ENCODE data around the gene GUK1. TPM values are rescaled to one million over a fixed set of nuclear protein-coding genes. Genes with fewer than 3 reads are reported as not detected.

The GUK1 gene
- polyA plus RNA-seq, 1 experiment, result 177 TPM

GRCh38 chr1:228152918-228153258 is 12.8 kb downstream of the GUK1 start:
- TF ChIP-seq CTCF (IDR thresholded peaks at IDR 0.05; ENCODE audit: low read depth, low read length), result no peak
- ChIA-PET CTCF (interaction anchor here (3.9 kb wide), 1 partner anchor 12 kb away, joined by 26 read pairs; the partner anchor contains the start of gene IBA57), POLR2A (no interaction called here)
- H3K27me3 ChIP-seq (ENCODE audit: control insufficient read depth, insufficient read depth, low read length), result no peaks in the 10 kb centered on the region
- DNase-seq (ENCODE audit: low read depth, low spot score), result no peak
- no peak overlapping the region for H3K4me3 ChIP-seq (ENCODE audit: low read depth, low read length)
- no peaks in the 10 kb centered on the region; the same call in 1 of the 2 replicates for H3K9me3 ChIP-seq (ENCODE audit: control insufficient read depth, insufficient read depth, low read length)
- no peak overlapping the region for H3K27ac ChIP-seq (ENCODE audit: low read depth, low read length)

- DNase-seq (ENCODE audit: low read depth, low spot score), result no peak
- no peak for TF ChIP-seq CTCF (IDR thresholded peaks at IDR 0.05; ENCODE audit: low read depth, low read length)
- H3K27me3 ChIP-seq (ENCODE audit: control insufficient read depth, insufficient read depth, low read length), result peaks cover 2% of the 10 kb centered on the region
- H3K27ac ChIP-seq (ENCODE audit: low read depth, low read length), result no peak overlapping the region
- H3K9me3 ChIP-seq (ENCODE audit: control insufficient read depth, insufficient read depth, low read length), result peaks cover 3% of the 10 kb centered on the region; the same call in 1 of the 2 replicates
- POLR2A ChIA-PET, result no interaction called here
- CTCF ChIA-PET, result interaction anchor here (3.9 kb wide), 1 partner anchor 11 kb away, joined by 26 read pairs; the partner anchor contains the start of gene IBA57
- no peak overlapping the region for H3K4me3 ChIP-seq (ENCODE audit: low read depth, low read length)
These were observed 14.1 kb downstream of the GUK1 start for GRCh38 chr1:228154021-228154669.

GRCh38 chr1:228154670-228155571 is 14.8 kb downstream of the GUK1 start:
- Histone ChIP-seq H3K27me3 (ENCODE audit: control insufficient read depth, insufficient read depth, low read length) (peaks cover 4% of the 10 kb centered on the region), H3K4me3 (ENCODE audit: low read depth, low read length) (no peak overlapping the region), H3K27ac (ENCODE audit: low read depth, low read length) (no peak overlapping the region), H3K9me3 (ENCODE audit: control insufficient read depth, insufficient read depth, low read length) (peaks cover 3% of the 10 kb centered on the region; the same call in 1 of the 2 replicates)
- DNase-seq (ENCODE audit: low read depth, low spot score), result no peak
- ChIA-PET CTCF (no interaction called here), POLR2A (no interaction called here)
- no peak for TF ChIP-seq CTCF (IDR thresholded peaks at IDR 0.05; ENCODE audit: low read depth, low read length)

DNA sequence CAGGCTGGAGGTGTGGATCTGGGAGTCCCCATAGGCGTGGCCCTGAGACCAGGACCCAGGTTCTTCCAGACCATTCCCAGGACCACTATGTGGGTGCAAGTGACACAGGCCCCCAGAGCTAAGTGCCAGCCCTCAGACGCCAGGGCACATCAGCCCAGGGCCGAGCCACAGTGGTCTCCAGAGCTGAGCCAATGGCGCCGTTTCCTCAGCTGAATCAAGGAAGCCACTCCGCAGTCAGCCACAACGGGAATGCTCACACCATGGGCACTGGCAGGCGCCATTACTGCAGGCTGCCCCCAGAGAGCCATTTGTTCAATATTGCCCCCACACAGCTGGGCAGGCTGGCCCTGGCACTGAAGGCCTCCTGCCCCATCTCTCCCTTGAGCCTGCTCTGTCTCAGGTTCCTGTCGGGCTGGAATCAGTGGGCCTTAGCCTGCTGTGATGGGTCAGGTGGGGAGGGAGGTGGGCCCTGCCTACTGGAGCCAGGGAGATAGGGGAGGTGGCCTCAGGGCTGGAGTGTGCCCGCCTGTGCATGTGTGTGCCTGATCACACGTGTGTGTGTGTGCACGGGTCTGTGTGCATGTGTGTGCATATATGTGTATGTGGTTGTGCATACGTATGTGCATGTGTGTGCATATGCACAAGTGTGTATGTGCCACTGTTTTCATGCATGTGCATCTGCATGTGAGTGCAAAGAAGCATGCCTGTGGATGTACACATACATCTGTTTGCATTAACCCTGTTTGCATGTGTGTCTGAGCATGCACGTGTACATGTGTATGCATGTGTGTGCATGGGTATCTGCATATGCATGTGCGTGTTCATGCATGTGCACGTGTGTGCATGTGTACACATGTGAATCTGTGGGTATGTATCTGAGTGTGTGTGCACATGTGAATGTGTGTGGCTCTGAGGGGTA is 15.8 kb downstream of the GUK1 start:
- TF ChIP-seq CTCF (IDR thresholded peaks at IDR 0.05; ENCODE audit: low read depth, low read length), result no peak
- H3K9me3 ChIP-seq (ENCODE audit: control insufficient read depth, insufficient read depth, low read length), result peaks cover 3% of the 10 kb centered on the region; the same call in 1 of the 2 replicates
- ChIA-PET POLR2A (interaction anchor here (2.4 kb wide), 1 partner anchor 10 kb away, joined by 7 read pairs; the partner anchor contains the start of gene IBA57), CTCF (no interaction called here)
- DNase-seq (ENCODE audit: low read depth, low spot score), result no peak
- H3K27me3 ChIP-seq (ENCODE audit: control insufficient read depth, insufficient read depth, low read length), result peaks cover 4% of the 10 kb centered on the region
- H3K4me3 ChIP-seq (ENCODE audit: low read depth, low read length), result no peak overlapping the region
- no peak overlapping the region for H3K27ac ChIP-seq (ENCODE audit: low read depth, low read length)
